ENCODE measurements around the gene SPI1.

DNA sequence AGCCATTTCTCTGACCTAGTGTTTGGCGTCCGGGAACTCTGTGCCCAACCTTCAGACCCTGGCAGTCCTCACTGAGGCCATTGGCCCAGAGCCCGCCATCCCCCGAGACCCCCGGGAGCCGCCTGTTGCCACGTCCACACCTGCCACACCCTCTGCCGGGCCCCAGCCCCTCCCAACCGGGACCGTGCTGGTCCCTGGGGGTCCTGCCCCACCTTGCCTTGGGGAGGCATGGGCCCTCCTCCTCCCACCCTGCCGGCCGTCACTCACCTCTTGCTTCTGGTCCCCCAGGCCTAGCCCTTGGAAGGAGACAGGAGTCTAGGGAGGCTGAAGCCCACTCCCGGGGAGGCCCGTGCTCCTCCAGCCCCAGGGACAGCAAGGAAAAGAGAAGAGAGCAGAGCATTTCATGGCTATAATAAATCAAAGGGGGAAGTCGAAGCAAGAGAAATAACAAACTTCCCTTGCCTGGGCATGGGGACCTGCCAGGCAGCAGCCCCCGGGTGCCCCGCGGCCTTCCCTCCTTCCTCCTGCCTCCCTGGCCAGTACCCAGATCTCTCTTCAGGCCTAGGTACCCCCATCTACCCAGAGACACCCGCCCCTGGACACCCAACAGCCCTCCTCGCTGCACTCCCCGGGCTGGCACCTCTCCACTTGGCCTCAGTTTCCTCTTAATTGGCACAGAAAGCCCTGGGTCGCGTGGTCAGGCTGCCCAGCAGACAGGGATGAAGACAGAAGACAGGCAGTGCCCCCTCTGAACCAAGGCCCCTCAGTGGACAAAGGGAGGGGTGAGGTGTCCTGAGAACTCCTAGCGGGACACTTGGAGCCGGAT is 17.1 kb upstream of the SPI1 start:
- TF ChIP-seq ZNF70 (CRISPR knock-in tag; IDR thresholded peaks at IDR 0.05) = no peak
- TF ChIP-seq GLIS3 (CRISPR knock-in tag; IDR thresholded peaks at IDR 0.05) = no peak
- TF ChIP-seq ISL1 (CRISPR knock-in tag; IDR thresholded peaks at IDR 0.05) = no peak
- TF ChIP-seq, protein P1, sequence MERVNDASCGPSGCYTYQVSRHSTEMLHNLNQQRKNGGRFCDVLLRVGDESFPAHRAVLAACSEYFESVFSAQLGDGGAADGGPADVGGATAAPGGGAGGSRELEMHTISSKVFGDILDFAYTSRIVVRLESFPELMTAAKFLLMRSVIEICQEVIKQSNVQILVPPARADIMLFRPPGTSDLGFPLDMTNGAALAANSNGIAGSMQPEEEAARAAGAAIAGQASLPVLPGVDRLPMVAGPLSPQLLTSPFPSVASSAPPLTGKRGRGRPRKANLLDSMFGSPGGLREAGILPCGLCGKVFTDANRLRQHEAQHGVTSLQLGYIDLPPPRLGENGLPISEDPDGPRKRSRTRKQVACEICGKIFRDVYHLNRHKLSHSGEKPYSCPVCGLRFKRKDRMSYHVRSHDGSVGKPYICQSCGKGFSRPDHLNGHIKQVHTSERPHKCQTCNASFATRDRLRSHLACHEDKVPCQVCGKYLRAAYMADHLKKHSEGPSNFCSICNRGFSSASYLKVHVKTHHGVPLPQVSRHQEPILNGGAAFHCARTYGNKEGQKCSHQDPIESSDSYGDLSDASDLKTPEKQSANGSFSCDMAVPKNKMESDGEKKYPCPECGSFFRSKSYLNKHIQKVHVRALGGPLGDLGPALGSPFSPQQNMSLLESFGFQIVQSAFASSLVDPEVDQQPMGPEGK (CRISPR knock-in tag; IDR thresholded peaks at IDR 0.05; ENCODE audit: borderline replicate concordance) = no peak

Data from SK-N-SH treated with all-trans-retinoic acid at 6 μM for 48 hours (cell line).